Left ventricle myocardium inferior (tissue), 1 donor: Measurements from ENCODE around the gene WASF3. TPM values are rescaled to one million over a fixed set of nuclear protein-coding genes. Genes with fewer than 3 reads are reported as not detected.

ENCODE experiments used
- DNase-seq: peaks from one replicate; pipeline ENCODE4 v3.0.0-alpha.2; 2020
- H3K27ac ChIP-seq: fragments of 200-600 bp; replicated peaks from 2 replicates; pipeline ENCODE4 v1.8.0; 2021
- H3K27me3 ChIP-seq: fragments of 200-600 bp; 2 replicates; pipeline ENCODE4 v1.8.0; 2021; ENCODE audit warnings: low read depth
- H3K36me3 ChIP-seq: fragments of 200-600 bp; 2 replicates; pipeline ENCODE4 v1.8.0; 2021
- H3K4me1 ChIP-seq: fragments of 200-600 bp; 2 replicates; pipeline ENCODE4 v1.8.0; 2021
- H3K4me3 ChIP-seq: fragments of 200-600 bp; 2 replicates; pipeline ENCODE4 v1.8.0; 2021; ENCODE audit warnings: mild to moderate bottlenecking, moderate library complexity
- H3K9me3 ChIP-seq: fragments of 200-600 bp; replicated peaks from 2 replicates; pipeline ENCODE4 v1.8.0; 2021
- intact Hi-C: fragments of 100-400 bp; cut with micrococcal nuclease; formaldehyde crosslinking; loops from one replicate; pipeline ENCODE4 v1.11.0; 2022
- total RNA-seq: library from RNA; stranded (reverse); fragmentation: NEBNext Ultra II Directional; extraction: Animal tissue kit (Norgen Biotek cat#: 25700); gene quantifications from one replicate; pipeline ENCODE4 v1.2.1, GENCODE V29; 2021
- TF ChIP-seq, protein P1 (sequence below): fragments of 200-600 bp; IDR thresholded peaks from 2 replicates; pipeline ENCODE4 v1.8.0; 2021; ENCODE audit warnings: antibody characterized with exemption, mild to moderate bottlenecking, borderline replicate concordance
- donor health status: DM: no; HTN: yes; CAD: no; lungs with severe emphysema.

Gene WASF3
- total RNA-seq, 1 donor from 2014 or later, result 12.6 TPM

DNA sequence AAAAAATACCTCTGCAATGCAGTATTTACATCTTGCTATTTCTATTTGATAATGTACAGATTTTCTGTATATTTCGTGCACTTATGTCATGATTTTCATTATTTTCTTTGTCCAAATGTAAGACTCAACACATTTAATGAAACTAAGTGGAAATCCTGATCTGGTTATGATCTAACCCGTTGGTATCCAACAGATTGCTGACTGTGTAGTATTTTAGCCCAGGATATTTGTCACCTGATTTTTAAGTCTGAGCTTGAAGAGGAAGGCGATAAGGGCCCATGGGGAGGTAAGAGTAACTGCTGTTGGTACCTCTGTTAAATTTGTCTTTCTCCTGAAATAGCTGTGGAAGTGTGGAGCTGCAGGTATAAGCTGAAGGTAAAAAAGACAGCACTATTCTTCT, 45.3 kb downstream of the WASF3 start:
- H3K27me3 ChIP-seq, result no peaks in the 10 kb centered on the region
- peaks cover 46% of the 10 kb centered on the region for H3K4me1 ChIP-seq
- no peaks in the 10 kb centered on the region for H3K9me3 ChIP-seq
- DNase-seq, result no peak
- TF ChIP-seq, protein P1, sequence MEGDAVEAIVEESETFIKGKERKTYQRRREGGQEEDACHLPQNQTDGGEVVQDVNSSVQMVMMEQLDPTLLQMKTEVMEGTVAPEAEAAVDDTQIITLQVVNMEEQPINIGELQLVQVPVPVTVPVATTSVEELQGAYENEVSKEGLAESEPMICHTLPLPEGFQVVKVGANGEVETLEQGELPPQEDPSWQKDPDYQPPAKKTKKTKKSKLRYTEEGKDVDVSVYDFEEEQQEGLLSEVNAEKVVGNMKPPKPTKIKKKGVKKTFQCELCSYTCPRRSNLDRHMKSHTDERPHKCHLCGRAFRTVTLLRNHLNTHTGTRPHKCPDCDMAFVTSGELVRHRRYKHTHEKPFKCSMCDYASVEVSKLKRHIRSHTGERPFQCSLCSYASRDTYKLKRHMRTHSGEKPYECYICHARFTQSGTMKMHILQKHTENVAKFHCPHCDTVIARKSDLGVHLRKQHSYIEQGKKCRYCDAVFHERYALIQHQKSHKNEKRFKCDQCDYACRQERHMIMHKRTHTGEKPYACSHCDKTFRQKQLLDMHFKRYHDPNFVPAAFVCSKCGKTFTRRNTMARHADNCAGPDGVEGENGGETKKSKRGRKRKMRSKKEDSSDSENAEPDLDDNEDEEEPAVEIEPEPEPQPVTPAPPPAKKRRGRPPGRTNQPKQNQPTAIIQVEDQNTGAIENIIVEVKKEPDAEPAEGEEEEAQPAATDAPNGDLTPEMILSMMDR, result no peak
- intact Hi-C loops, result no loop called here
- H3K36me3 ChIP-seq, result no peaks in the 10 kb centered on the region
- no peak overlapping the region for H3K27ac ChIP-seq
- H3K4me3 ChIP-seq, result no peak overlapping the region

DNA sequence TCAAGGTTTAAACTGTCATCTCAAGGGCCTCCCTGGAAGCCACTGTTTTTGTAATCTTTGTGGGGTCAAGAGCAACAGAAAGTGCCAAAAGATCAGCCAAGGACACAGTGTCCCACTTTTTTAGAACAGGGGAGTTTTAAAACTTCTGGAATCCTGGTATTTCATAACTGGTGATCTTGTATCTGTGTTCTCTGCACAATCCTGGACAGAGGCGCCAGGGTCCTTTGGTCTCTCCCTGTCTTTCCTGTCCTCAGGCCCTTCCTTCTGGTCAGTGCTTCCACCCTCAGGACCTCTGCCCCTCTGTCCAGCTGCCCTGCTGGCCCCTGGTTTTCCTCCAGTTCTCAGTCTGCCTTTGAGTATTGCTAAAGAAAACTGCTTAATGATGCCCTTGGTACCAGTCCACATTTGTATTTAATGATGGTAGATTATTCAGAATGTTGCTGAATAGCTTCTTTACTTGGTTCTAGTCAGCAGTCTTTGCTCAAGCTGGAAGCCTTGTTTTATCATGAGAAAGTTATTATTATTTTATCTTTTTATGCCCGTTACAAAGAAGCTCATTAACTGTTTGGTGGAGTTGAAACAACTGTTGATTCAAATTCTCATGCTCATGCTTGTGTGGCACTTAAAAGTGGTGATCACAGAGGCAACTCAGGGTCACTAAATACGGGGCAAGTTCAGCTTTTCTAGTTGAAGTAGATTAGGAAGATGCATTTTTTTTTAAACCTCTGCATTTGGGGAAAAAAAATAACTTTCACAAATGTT, 47.5 kb downstream of the WASF3 start:
- TF ChIP-seq, protein P1, result no peak
- no peaks in the 10 kb centered on the region for H3K36me3 ChIP-seq
- peak overlapping the region; percentile 71 for H3K27ac ChIP-seq
- H3K4me1 ChIP-seq, result peaks cover 39% of the 10 kb centered on the region
- intact Hi-C loops, result no loop called here
- H3K27me3 ChIP-seq, result no peaks in the 10 kb centered on the region
- peak; percentile 62 for DNase-seq
- H3K4me3 ChIP-seq, result no peak overlapping the region
- no peaks in the 10 kb centered on the region for H3K9me3 ChIP-seq

DNA sequence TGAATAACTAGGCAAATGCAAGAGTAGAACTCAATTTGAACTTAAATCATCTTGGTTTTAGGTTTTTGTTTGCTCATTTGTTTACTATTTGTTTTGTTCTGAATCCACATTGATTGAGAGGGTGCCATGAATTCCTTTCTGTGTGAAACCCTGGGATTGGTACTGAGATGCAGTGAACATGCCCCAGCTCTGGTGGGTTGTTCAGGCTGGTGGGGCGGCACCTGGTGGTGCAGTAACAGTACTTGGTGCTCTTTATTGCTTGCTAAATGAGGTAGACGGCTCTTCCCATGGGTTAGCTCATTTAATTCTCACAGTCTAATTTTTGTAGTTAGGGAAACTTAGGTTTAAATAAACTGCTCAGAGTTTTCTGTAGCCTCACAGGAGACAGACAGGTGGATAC, 48.4 kb downstream of the WASF3 start:
- intact Hi-C loops, result no loop called here
- H3K27ac ChIP-seq, result peak overlapping the region; percentile 71

DNA sequence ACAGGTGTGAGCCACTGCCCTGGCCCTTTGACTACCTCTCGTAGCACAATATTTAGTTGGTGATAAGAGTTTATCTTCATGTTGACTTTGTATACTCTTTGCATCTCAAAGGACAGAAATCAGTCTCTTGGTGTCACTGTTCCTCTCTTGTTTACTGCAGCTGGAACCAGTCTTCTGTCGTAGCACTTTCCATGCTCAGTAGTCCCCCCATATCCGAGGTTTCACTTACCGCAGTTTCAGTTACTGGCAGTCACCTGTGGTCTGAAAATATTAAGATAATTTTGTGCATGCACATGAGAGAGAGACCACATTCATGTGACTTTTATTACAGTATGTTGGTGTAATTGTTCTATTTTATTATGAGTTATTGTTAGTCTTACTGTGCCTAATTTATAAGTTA, 49.1 kb downstream of the WASF3 start:
- Histone ChIP-seq H3K4me1 (peaks cover 29% of the 10 kb centered on the region), H3K27ac (no peak overlapping the region), H3K36me3 (no peaks in the 10 kb centered on the region), H3K4me3 (no peak overlapping the region), H3K9me3 (no peaks in the 10 kb centered on the region), H3K27me3 (no peaks in the 10 kb centered on the region)
- intact Hi-C loops, result no loop called here
- TF ChIP-seq, protein P1, result no peak
- no peak for DNase-seq

More for the DNA sequence above, 48.4 kb downstream of the WASF3 start:
- no peak for DNase-seq
- Histone ChIP-seq H3K36me3 (no peaks in the 10 kb centered on the region), H3K27me3 (no peaks in the 10 kb centered on the region), H3K4me3 (no peak overlapping the region), H3K9me3 (no peaks in the 10 kb centered on the region), H3K4me1 (peaks cover 35% of the 10 kb centered on the region)
- TF ChIP-seq, protein P1, result no peak

DNA sequence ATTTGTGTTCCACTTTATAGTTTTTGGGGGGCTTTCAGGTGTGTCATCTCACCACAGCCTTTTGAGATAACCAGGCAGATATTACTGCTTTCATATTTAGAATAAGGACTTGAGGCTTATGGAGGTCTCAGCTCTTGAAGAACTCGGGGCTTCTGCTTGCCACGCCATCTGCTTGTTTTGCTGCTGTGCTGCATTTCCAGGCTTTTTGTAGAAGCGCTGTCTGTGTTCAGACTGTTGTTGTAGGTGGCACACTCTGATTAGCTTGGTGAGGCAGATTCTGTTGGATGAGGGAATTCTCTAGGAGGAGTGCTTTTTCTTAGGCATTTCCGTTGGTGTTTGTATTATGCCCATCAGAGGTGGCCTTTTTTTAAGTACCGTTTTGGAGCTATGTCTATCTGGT, 57.2 kb downstream of the WASF3 start:
- Histone ChIP-seq H3K4me1 (peaks cover 6% of the 10 kb centered on the region), H3K9me3 (no peaks in the 10 kb centered on the region), H3K27ac (no peak overlapping the region), H3K4me3 (no peak overlapping the region), H3K27me3 (no peaks in the 10 kb centered on the region), H3K36me3 (no peaks in the 10 kb centered on the region)
- no peak for DNase-seq
- intact Hi-C loops, result no loop called here
- TF ChIP-seq, protein P1, result no peak
